ENCODE data around the gene FAM151A.

Gene FAM151A

DNA sequence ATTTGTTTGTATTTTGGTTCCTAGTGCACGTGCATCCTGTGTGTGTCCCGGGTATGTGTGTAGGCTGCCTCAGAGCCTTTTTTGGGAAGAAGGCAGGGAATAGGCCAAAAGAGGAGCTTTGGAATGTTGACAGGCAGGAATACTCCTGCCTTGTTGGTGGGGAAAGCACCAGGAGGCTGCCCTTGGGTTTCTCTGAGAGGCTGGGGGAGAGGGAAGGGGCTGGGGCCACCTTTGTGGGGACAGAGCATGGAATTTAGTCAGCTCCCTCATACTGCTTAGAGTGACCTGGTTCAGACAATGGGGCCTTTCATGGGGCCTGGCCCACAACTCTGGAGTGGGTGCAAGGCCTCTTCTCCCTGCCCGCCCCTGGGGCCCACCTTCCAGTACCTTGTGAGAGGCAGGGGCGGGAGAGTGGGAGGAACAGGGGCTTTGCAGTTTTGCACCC lies 44.0 kb downstream of the FAM151A start:
- no peak for DNase-seq (ENCODE audit: low read depth in 2 of 2)

DNA sequence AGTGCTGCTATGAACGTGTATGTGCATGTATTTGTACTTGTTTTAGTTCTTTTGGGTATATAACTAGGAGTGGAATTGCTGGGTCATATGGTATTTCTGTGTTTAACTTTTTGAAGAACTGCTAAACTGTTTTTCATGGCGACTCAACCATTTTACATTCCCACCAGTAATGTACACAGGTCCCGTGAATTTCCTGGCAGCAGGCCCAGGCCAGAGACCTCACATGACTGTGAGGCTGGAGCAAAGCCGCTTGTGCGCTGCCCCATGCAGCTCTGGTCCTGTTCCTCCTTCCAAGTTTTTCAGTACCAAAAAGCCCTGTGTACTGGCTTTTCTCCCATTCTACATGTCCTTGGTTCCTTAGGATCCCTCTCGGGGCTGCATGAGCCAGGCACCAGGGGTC lies 45.7 kb downstream of the FAM151A start:
- no peak for DNase-seq (ENCODE audit: low read depth in 2 of 2)

DNA sequence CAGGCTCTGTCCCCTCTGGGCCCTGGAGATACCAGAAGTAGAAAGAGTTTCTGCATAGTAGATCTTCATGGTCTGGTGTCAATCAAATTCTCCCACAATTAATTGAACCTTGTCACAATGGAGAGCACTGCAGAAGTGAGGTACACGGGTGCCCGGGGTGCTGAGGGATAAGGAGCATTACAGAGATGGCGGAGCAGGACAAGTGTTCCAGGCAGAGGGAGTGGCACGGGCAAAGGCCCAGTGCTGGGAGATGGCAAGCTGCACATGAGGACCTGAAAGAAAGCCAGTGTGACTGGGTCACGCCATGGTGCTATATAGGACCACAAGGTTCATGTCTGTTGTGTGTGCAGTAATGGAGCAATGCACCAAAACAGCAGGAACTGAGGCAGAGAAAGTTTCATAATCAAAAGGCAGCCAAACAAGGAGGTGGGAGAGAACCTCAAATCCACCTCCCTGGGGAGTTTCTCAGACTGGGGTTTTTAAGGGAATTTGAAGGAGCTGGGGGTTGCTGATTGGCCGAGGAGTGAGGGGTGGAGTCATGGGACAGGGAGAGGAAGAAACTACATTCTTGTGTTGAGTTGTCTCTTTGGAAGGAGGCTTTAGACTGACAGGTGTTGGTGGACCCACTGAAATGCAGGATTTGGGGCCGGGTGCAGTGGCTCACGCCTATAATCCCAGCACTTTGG lies 47.6 kb downstream of the FAM151A start:
- DNase-seq (ENCODE audit: low read depth in 2 of 2) = no peak

DNA sequence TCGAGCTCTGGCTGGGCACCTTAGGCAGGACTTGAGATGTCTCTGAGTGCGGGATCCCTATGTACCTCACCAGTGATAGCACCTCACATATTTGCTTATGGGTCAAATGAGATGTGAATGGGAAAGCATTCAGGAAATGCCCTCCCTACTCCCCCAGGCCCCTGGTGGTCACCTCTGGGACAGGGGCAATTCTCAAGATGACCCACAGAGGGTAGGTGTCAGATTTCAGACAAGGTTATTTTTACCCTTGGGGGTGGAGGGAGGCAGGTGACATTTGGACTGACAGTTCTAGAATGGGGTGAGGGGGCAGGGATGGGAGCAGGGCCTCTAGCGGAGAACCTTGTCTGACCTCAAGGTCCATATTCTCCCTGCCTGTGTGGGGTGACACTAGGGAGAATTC lies 48.2 kb downstream of the FAM151A start:
- DNase-seq (ENCODE audit: low read depth in 2 of 2) = no peak

DNA sequence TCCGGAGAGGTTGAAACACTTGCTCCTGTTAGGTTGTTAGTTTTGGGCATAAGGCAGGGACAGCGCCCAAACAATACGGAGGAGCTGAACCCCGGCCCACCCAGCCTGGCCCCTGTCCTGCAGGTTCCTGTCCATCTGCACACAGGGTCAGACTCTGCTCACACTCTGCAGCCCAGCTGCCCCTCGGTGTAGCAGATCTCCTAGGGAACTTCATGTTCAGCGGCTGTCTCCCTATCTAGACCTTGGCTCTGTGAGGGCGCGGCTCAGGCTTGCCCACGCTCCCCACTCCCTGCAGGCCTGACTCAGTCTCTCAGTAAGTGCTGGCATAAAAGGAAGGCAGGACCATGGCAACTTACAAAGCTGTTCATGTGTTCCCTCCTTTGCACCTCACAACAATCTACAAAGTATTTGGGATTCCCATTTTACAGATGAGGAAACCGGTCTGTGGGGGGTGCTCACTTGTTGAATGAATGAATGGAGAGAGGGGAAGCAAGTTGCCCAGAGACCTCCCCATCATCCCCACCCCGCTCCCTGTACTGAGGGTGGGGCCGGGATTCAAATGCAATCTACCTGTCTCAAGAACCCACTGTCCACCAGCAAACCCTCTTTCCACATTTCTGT lies 49.1 kb downstream of the FAM151A start:
- no peak for DNase-seq (ENCODE audit: low read depth in 2 of 2)

DNA sequence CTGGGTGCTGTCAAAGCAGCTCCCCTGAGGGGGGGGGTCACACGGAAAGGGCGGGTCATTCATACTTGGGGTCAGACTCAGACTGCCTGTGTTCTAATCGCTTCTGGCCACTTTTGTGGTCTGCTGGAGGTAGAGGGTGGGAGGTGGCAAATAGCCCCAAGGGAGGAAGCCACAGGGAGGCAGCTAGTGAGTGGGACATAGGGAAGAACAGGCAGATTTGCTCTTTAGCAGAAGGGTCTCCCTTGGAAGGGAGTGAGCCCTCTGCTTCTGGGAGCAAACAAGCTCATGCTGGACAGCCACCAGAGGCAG lies 50.8 kb downstream of the FAM151A start:
- DNase-seq (ENCODE audit: low read depth in 2 of 2) = no peak

DNA sequence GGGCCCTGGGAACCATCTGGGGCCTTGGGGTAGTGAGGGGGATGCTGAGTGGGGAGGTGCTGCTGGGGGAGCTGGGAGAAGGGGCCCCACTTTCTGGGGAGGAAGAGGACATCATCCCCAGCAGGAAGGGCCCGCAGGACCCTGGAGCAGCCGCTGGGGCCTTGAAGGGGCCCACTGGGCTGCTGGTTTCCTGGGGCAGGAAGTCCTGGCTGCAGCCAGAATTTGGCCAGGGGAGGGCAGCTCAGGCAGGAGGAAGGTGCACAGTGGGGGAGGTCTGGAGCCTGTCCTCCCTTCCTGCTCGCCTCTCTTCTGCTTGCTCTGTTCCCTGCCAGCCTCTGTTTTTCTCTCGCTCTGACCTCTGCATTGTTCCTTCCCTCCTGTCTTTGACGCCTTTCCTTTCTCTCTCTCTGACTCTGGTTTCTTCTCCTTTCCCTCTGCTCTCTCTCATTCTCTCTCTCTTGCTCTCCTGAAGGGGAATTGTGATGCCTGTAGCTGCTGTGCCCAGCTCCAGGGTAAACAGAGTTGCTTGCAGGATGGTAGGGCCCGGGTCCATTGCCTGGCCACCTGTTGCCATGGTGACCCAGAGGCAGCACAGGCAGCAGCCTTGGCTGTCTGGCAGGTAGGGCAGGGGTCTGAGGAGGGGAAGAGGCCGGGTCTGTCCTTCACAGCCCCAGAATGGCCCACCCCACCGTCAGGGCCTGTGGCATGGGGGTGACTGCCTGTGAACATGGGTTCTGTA lies 51.4 kb downstream of the FAM151A start:
- DNase-seq (ENCODE audit: low read depth in 2 of 2) = no peak

DNA sequence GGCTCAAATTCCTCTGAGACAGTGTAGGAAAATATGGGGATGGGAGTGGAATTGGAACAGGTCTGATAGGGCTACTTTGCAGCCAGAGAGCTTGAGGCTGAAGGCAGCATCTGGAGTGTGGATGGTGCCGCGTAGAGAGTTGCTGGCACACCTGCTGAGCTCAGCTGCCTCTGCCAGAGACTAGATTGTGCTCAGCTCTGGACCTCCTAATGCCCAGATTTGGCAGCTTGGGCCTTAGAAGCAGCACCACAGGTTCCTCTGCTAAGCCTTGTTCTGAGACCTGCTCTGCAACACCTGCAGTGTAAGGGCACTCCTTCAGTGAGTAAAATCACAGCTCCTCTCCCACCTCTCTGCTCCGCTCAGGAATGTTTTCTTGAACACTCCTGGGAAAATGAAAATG lies 52.0 kb downstream of the FAM151A start:
- no peak for DNase-seq (ENCODE audit: low read depth in 2 of 2)

DNA sequence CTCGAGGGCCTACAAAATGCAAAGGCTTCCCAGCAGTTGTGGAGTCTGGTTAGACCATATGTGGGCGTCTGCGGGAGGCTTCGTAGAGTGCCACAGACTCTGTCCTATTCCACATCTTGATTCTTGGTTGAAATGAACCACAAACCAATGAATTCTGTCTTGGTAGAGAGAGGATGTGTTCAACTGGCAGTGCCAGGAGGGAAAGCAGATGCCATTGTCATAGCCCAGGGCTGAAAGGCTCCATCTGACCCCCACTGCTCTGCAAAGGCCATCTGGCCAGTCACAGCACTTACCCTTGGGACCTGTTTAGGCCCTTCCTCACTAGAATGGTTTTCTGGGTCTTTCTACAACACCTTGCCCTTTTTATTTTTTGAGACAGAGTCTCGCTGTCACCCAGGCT lies 53.2 kb downstream of the FAM151A start:
- DNase-seq (ENCODE audit: low read depth in 2 of 2) = no peak

DNA sequence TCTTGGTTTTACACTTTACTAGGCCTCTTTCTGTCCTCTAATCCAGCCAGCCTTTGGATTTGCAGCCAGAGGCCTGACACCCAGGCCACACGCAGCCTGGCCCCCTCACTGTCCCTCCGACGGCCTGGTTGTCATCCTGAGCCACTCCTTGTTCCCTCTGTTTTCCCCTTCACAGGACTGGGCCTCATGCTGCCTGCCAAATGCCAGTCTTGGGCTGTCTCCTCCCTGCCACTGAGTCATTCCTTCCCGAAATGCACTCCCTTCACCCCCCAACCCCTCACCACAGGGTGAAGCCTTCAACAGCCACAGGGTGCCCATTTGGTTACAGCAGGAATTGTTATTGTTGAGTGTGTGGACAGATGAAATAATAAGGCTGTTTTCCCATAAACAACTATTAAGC lies 54.0 kb downstream of the FAM151A start:
- DNase-seq (ENCODE audit: low read depth in 2 of 2) = no peak

DNA sequence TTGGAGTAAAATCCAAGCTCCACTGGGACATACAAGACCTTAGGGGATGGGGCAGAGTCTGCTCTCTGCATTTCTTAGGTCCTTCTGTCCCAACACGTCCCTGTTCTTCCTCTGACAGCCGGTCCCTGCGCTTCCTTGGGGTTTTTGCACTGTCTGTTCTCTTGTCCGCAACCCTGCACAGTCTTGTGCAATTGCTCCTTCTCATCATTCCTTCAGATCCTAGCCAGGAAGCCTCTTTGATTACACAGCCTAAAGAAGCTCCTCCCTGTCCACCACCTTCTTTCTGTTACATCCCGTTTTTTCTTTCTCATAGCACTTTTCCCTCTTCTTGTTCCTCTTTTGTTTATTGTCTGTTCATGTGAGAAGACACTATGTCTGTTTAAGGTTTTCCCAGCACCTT lies 55.4 kb downstream of the FAM151A start:
- no peak for DNase-seq (ENCODE audit: low read depth in 2 of 2)

DNA sequence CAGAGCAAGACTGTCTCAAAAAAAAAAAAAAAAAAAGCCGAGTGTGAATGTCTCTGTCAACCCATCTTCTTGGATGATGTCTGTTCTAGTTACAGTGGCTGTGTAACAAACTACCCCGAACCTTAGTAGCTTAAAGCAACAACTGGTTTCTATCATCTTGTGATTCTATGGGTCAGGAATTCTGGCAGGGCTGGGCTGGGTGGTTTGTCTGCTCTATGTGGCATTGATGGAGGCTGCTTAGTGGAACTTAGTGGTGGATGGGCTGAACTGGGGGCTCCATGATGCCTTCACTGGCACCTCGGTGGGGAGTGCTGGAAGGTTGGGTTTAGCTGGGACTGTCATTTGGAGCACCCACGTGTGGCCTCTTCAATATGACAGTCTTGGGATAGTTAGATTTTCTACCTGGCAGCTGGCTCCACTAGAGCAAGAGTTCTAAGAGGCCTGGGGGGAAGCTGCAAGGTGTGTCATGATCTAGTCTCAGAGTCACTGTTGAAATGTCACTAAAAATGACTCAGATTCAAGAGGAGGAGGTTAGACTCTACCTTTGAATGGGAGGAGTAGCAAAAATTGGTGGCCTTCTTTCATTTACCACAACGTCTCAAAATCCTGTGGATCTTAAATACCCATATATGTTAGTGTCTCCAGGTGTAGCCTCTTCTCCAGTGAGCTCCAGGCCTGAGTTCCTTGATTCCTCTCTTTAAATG lies 56.7 kb downstream of the FAM151A start:
- DNase-seq (ENCODE audit: low read depth in 2 of 2) = no peak

DNA sequence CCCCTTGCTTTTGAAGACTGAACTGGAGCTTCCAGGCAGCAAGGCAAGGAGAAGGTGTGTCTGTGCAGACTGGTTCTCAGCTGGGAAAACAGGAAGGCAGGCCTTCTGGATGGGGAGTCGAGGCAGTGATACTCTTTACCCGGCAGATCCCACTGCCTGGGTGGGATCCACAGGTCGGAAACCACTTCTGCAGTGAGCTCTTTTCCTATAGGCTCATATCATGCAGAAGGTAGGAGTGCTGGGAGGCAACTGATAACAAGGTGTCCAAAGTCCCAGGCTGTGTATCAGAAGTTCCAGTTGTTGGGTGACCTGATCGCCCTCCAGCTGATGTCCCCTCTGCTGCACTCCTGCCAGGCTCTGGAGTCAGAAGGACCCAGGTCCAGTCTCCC lies 58.2 kb downstream of the FAM151A start:
- DNase-seq (ENCODE audit: low read depth in 2 of 2) = no peak

DNA sequence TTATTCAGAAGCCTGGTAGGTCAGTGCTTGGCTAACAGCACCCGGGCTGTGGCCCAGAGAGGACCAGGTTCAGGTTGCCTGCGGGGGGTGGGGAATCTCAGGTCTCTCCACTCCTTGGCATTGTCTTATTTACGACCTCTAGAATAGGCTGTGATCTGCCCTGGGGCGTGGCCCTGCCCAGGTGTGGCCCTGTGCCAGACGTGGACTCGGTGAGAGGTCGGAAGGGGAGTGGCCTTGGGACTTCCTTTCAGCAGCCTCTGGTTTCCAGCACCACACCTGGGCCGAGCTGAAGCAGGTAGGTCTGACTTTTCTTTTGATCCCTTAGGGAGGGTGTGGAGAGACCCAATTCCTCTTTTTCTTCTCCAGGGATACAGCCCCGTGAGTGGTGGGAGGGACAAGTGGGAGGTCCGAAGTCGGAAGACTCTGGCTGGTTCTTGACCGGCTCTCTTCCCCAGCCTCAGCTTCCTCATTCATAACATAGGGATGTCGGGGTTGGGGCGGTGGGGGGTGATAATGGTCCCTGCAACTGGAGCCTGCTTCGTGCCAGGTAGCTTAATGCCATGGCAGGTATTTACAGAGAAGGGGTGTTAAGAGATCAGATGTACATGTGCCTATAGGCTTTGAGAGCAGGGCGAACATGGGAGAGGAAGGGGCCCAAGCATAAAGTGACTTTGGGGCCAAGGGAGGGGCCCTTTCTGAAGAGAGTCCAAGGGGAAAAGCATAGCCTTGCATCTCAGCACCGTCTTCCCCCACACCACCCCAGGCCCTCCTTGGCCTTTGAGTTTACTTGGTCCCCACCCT lies 58.8 kb downstream of the FAM151A start:
- no peak for DNase-seq (ENCODE audit: low read depth in 2 of 2)

DNA sequence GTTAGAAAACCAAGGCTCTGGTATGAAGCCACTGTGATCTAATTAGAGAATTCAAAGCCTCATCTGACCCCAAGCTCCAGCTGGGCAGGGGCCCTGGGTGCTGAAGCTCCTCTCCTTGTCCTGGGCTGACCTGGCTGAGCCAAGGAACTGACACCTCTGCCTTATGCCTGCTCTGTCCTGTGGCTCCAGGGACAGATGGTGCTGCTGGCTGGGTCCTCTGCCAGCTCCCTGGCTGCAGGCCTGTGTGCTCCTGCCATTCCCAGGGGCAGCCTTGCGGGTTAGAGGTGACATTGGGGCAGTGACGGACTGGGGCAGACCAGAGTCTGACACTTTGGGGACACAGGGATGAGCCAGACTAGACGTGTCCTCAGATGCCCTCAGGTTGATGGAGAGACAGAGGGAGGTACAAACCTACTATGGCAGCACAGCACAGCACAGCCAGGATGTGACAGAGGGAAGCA lies 63.5 kb downstream of the FAM151A start:
- DNase-seq (ENCODE audit: low read depth in 2 of 2) = no peak
